Nucleus accumbens (tissue), 56 donors: ENCODE measurements around the gene MARCHF3.
"Not testable (repeated sequence)": the region's sequence is repeated elsewhere in the genome, so short reads cannot be mapped to it uniquely, and the experiment has no call there.

Experiments
- DNase-seq, 56 donors: peaks; one replicate each; lab custom pipeline; 2025; lab: John Stamatoyannopoulos, UW

MARCHF3 gene, protein sequence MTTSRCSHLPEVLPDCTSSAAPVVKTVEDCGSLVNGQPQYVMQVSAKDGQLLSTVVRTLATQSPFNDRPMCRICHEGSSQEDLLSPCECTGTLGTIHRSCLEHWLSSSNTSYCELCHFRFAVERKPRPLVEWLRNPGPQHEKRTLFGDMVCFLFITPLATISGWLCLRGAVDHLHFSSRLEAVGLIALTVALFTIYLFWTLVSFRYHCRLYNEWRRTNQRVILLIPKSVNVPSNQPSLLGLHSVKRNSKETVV

DNA sequence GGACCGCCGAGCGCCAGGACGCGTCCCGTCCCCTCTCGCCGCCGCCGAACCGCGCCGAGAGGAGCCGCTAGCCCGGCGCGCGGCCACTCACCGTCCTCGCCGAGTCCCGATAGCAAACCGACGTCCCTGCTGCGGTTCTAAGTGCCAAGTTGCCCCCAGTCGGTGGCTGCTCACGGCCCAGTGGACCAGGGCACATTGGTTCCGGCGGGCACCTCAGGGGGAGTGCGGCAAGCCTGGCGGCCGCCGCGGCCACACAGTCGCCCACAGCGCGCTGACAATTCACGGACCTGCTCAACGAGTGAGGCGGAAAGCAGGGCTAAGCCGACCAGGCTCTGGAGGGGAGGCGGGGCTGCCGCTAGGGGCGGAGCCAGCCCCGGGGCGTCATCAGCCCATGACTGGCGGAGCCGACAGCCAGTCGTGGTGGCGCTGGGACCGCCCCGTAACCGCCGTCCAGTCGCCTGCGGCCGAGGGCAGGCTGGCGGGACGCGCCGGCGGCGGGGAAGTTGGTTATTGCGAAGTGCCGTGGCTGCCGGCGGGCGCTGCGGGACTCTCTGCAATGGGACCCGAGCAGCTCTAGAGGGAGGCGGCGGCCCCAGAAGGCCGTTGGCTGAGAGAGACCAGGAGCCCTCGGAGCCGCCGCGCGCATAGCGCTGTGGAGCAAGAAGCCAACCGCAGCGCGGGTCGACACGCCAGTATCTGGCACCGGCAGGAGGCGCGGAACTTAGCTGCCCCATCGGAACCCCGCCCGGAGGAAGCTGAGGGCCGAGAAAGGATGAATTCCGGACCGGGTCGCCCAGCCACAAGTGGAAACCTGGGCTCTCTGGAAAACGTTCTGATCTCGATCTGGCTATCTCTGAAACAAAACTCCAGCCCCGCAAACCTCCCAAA, at the start of gene MARCHF3:
MARCHF3 (minus strand) TSS at position 300 of the 888 bp plus-strand sequence. CDS start 112,387 bp downstream, outside the sequence.
- DNase-seq = peak; percentile 64 to 95 (median 89)

DNA sequence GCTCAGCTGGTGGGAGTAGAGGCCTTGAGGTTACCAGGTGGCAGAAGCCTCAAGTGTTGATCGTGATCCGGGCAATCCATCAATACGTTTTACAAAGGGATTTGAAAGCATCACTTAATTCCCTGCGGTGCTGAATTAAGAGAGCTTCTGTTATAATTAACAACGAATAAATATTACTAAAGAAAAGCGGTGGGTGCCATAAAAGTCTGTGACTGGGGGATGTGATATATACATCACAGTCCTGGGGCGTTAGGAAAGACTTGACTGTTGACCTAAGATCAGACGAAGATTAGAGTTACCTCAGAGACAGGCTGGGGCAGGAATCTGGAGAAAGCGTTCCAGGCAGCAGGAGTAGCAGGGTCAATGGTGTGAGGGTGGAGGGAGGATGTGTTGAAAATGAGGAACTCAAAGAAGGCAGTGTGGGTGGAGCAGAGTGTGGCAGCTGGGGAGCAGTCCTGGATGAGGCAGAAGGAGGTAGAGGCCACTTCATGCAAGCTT, 49.7 kb upstream of the MARCHF3 start:
- no peak for DNase-seq

DNA sequence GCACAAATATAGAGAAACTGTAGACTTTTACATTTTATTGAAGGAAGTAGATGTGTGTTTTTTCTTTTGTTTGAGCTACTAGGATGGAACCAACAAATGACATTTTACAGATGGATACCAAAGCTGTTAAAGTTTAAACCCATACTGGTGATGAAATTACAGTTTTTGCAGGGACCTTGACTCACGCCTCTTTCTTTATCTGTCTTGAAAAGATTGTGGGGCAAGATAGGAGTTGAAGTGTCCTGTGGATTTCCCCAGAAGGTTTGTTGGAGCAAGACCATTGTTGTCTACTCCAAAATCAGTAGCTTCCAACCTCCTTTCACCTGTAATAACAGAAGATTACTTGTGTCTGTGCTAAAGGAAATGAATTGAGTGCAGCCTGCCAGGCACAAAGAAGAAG, 47.0 kb upstream of the MARCHF3 start:
- no peak for DNase-seq

DNA sequence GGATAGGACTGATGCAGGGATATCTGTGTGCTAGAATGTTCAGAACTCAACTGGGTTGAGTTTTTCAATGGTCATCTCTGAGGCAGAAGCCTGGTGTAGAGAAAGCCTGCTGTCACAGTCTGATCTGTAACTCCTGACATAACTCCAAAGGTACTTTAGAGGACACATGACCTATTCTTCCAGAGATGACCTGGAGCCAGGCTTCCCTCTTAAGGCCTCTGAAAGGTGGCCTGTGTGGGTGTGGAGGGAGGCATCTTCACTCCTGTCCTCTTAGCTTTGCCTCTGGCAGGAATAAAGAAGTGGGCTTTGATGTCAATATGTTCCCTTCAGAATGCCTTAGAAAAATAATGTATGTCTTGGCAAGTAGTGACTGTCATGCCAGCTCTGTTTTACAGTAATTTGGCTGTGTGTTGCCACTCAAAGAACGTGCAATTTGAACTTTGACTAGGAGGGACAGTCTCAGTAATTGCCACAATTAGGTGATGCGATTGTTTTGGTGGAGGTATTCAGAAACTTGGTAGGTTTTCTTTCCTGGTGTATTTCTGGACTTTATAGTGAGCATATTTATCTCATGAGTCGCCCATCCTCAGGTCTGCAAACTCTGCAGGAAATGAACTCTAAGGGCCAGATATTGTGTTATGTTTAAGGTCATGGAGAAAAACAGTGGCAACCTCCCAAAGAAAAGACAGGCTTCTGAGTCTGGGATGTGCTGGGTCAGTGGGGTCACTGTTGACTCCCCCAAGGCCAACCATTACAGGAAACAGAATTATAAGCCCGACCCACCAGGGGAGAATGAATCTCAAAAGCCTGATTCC, 46.2 kb upstream of the MARCHF3 start:
- DNase-seq = no peak

DNA sequence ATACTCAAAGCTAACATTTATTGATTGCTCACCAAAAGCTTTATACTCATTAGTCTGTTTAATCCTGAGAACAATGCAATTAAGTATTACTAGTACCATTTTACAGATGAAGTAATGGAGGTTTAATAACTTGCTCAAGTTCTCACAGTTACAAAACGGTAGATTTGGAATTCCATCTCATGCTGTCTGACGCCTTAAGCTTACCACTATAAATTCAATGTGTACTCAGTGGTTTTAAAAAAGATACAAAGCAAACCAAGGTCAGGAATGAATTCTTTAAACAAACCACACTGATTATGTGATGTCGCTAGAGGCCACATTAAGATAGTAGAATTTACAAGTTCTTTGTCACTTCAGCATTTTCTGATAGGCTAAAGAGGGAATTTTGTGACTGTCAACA, 44.1 kb upstream of the MARCHF3 start:
- DNase-seq = no peak

DNA sequence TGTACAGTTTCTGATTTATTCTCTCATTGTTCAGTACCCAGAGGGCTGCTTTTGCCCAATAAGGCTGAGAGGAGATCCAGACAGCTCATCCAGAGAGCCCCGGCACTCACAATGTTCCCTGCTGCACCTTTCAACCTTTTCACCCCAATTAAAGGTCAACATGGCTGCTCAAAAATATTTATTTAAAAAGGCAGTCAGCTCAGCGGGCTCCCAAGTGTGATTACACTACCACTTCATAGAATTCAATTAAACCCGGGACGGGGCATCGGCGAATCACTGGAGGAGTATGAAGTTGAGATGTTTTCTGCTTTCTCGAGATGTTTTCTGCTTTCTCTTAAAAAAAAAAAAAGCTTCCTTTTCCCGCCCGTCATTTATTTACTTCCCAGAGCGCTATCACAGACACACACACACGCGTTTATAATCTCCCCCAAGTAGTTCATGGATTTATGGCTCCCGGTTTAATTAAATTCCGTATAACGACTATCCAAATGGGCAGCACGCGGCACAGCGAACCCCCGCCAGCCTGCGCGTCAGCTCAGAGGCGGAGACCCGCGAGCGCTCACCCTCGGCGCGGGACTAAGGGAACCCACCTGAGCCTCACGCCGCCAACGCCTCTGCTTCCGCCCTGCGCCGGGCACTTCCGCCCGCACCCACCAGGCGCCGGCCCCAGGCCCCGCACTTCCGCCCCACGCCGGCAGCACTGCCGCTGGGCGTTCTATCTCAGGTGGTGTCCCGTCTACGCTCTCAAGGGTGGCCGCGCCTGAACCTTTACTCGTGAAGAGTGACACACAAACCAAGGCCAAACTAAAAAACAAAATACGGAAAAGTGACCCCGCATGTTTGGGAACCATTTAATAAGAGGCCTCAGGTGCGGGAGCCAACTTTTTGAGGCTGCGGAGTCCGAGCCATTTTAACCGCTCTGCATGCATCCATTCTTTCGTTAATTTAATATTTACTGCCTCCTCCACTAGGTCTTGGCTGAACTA, 42.8 kb upstream of the MARCHF3 start, which contains the start of gene C5orf63:
C5orf63 (minus strand) TSS at position 642 of the 986 bp plus-strand sequence. CDS start 14,507 bp downstream, outside the sequence.
- DNase-seq = peak in 18 of 56 donors; percentile 0 to 41 (median 6)

DNA sequence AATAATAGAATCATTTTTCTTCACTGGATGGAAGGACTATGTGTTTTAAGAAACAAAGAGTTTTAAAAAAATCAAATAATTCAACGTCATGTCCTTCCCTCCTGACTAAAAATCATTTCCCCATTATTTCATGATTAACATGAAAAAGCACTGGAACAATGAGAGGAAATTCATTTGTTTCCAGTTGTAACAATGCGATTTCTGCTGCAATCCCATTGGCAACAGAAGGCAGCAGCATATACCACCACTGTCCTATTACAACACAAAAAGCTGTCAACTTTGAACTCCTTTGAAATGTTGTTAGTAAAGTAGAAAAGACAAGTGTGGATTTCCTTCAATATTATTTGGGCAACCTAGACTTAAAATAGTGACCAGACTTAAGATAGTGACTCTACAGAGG, 39.9 kb upstream of the MARCHF3 start:
- DNase-seq = no peak

DNA sequence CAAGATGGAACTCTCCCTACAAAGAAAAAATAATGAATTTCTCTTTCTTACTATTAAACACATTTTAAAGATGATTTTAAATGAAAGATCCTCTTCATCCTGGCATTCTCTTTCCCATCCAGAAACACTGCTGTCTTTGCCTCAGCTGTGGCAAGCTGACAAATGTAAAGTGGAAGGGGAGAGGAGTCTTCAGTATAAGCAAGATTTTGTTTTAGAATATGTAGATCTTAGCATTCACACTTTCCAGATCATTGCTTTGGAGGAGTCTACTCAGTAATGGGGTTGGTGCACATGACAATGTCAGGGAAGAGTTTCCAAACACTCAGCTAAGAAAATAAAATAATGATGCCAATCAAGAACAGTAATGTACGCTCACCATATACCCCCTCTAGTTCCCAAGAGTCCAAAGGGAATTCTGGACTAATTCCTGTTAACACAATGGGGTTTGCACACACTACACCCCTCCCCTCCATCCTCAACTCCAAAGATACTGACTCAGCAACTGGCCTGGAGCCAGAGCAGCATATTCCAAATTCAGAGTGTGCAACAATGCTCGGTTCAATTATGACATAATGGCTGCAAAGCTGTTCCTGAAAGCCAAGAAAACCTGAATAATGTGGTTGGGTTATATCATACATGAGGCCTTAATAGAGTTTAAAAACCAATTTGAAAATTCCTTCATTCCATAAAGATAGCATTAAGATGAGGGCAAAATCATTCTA, 38.3 kb upstream of the MARCHF3 start:
- peak in 3 of 56 donors; percentile 4 to 31 (median 21) for DNase-seq

DNA sequence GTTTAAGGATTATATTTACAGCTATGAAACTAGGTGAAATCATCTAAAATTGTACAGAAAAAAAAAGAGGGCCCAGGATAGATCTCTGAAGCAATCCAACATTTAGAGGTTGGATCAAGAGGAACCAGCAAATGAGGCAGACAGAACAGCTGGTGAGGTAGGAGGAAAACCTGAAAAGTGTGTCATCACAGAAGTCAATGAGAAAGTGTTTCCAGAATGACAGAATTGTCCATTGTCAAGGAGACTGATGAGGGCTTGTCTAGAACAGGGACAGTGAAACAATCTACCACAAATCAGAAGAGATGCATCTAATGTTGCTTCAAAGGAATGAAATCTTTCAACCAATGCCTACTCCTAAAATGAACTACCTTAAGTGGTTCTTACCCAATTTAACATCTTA, 36.4 kb upstream of the MARCHF3 start:
- DNase-seq = no peak

DNA sequence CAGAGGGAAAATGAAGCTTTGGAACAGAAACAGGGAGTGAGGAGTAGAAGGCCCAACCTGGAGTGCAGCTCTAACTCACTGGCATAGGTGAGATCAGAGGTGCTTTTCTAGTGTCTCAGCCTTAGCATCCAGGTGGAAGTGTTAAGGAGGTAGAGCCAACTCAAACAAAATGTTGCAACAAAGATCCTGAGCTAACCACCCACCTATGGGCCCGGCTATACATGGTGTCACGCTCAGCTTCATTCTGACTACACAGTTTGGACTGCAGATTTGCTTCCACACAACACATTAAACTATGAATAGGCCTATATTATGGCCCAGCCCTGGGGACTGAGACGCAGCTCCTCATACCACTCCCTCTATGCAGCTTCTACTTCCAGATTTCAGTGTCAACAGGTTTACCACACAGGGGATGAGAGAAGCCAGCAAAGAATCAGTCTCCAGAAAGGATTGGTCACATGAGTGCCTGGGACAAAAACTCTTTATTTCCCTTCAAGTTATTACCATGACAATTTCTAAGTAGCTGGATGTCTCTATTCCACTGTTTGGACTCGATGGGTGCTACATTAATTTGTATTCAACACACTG, 34.0 kb upstream of the MARCHF3 start:
- no peak for DNase-seq

DNA sequence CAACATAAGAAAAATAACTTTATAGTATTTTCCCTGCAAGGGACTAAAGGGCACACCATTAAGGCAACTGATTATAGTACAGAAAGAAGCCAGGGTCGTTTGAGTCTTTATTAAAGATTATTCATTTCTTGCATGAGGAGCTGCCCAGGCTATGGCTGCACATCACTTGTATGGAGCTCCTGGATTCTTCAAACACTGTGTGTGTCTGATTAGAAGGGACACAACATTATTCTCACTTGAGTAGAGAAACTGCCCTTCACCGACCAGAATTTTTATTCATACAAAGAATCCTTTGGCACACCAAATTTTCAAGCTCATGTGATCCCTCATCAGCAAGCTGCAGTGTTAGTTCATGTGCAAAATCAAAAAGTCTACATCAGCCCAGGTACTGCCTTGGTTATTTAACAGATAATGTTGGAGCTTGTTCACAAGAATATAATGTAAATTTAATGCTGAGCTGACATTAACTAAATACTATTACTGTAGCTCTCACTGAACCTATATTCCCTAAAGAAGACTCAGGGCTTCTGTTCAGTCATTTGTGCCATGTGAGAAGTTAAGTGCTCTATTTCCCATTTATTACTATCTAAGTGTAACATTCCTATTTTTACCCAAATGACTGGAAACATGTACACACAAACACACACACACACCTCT, 33.0 kb upstream of the MARCHF3 start:
- no peak for DNase-seq

DNA sequence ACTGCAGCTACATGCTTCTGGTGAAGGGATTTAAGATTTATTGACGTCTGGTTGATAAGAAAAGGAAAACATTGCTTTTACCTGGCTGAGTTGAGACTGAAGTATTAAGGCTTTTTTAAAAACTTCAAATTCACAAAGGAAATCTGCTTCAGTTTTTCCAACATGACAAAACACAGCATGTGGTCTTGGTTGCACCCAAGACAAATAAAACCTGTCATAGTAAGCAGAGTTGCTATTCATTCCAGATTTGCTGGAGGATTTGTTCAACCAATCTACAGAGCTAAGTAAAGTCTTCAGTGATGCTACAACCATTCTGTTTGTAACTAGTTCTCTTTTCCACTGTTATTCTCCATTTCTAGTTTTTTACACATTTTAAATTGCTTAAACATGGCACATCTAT, 31.6 kb upstream of the MARCHF3 start:
- DNase-seq = no peak

DNA sequence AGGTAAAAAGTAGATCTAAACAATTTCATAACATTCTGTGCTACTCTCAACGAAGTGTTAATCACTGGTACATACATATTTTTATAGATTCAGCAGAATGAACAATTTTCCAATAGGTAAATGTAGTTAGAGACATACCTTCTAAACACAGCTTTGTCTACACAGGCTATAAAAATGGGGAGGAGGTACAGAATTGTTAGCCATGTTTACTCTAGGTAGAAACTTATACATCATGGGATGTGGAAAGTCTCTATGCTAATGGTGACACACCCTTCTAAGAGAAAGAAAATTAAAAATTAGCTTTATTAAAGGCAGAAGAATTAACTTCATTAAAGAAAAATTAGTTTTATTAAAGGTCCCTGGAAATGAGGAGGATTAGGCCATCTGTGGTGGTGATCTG, 31.2 kb upstream of the MARCHF3 start:
- DNase-seq = no peak

DNA sequence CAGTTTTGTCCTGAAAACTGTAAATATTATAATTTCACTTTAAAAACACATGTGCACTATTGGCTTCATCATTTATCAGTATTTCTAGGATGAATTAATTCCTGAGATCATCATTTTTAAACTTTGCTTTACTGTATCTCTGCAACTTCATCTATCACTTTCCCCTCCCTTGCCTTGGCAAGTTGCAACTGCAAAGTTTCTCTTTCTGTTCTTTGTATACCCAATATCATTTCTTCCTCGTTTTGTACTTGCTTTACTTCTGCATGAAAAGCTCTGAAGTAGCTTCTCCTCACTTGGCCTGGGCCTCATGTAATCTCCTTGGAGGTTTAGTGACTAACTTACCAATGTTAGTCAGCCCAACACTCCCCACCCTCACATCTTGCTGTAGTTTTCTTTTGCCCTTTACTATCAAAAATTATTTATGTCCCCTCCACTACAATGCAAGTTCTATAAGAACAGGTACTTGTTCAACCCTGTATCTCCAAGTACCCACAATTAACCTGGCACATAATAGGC, 30.2 kb upstream of the MARCHF3 start:
- no peak for DNase-seq

DNA sequence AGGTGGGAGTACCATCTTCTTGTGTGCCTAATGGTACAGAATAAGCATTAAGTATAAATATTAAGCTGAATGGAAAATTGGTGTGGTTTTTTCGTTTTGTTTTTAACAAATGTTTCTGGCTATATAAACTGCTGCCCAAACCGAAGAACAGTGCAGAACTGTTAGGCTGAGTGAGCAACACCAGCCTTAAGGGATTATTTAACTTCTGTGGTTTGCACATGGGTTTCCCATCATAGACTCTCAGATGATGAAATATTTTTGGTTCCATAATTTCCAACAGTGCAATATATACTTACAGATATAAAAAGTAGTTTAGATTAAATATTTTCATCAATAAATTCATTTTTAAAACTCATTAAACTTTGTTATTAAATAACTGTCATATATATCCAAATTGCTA, 26.5 kb upstream of the MARCHF3 start:
- DNase-seq = no peak

DNA sequence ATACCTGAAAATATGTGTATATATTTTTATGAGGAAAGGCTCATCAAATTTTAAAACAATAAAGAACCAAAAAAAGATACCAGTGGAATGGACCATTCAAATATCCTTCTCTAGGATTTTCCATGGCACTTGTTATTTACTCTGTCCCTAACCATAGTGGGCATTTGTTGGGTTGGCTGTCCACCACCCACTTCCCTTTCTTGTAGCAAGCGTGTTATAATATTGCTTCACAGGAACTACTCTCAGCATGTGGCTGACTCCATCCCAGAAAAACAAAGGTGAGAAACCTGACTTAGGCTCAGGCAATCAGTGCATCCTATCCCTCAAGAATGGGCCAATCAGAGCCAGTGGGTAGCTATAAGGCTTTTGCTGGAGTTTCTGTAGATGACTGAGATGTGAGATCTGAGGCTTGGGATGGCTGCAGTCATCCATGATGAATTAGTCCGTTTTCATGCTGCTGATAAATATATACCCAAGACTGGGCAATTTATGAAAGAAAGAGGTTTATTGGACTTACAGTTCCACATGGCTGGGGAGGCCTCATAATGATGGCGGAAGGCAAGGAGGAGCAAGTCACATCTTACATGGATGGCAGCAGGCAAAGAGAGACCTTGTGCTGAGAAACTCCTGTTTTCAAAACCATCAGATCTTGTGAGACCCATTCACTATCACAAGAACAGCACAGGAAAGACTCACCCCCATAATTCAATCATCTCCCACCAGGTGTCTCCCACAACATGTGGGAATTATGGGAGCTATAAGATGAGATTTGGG, 25.7 kb upstream of the MARCHF3 start:
- DNase-seq = no peak

DNA sequence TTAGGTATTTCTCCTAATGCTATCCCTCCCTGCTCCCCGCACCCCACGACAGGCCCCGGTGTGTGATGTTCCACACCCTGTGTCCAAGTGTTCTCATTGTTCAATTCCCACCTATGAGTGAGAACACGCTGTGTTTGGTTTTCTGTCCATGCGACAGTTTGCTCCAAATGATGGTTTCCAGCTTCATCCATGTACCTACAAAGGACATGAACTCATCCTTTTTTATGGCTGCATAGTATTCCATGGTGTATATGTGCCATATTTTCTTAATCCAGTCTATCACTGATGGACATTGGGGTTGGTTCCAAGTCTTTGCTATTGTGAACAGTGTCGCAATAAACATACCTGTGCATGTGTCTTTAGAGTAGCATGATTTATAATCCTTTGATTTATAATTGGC, 23.2 kb upstream of the MARCHF3 start:
- not testable (repeated sequence) for DNase-seq
